Activated CD8-positive, alpha-beta memory T cell treated with anti-CD3 and anti-CD28 coated beads, Interleukin-2, amount 50 U/mL, for 24 hours (primary cell): Measurements from ENCODE around the gene GPR108.
A peak's percentile ranks its signal among the peaks of the same experiment; 100 is the strongest.
"Not testable (repeated sequence)": the region's sequence is repeated elsewhere in the genome, so short reads cannot be mapped to it uniquely, and the experiment has no call there.

Experiments used
- DNase-seq: peaks from one replicate; pipeline ENCODE4 v3.0.0-alpha.2; 2020; ENCODE audit errors: extremely low read depth

The GPR108 gene

GRCh38 chr19:6761053-6761676 lies 23.8 kb upstream of the GPR108 start:
- DNase-seq, result no peak

- no peak for DNase-seq
Measured at GRCh38 chr19:6760606-6761005, 23.2 kb upstream of the GPR108 start.

GRCh38 chr19:6754653-6755463 lies 17.5 kb upstream of the GPR108 start:
- no peak for DNase-seq

- no peak for DNase-seq
Measured at GRCh38 chr19:6754136-6754535, 16.8 kb upstream of the GPR108 start.

- peak; percentile 72 for DNase-seq
Measured at GRCh38 chr19:6753178-6754031, 16.0 kb upstream of the GPR108 start.

GRCh38 chr19:6752256-6753177 lies 15.1 kb upstream of the GPR108 start:
- no peak for DNase-seq

GRCh38 chr19:6751189-6751588 lies 13.8 kb upstream of the GPR108 start:
- no peak for DNase-seq

GRCh38 chr19:6750062-6750461 lies 12.7 kb upstream of the GPR108 start:
- no peak for DNase-seq

- not testable (repeated sequence) for DNase-seq
Measured at GRCh38 chr19:6748543-6748942, 11.2 kb upstream of the GPR108 start.

GRCh38 chr19:6745965-6746364 lies 8.6 kb upstream of the GPR108 start:
- DNase-seq, result no peak

GRCh38 chr19:6744381-6745301 lies 7.3 kb upstream of the GPR108 start:
- no peak for DNase-seq

- DNase-seq, result no peak
Measured at GRCh38 chr19:6743714-6744380, 6.5 kb upstream of the GPR108 start.

- no peak for DNase-seq
Measured at GRCh38 chr19:6743066-6743465, 5.7 kb upstream of the GPR108 start.

- DNase-seq, result no peak
Measured at GRCh38 chr19:6740589-6741343, 3.4 kb upstream of the GPR108 start.

- no peak for DNase-seq
Measured at GRCh38 chr19:6739883-6740588, 2.7 kb upstream of the GPR108 start.

- DNase-seq, result no peak
Measured at GRCh38 chr19:6739390-6739882, 2.1 kb upstream of the GPR108 start, which contains the start of gene TRIP10. Gene TRIP10, plus strand, starts transcription at chr19:6739680. Its CDS starts 82 bp downstream, at chr19:6739762.

GRCh38 chr19:6738787-6739389 lies 1.5 kb upstream of the GPR108 start:
- DNase-seq, result no peak
